Neural cell (in vitro differentiated cells): ENCODE measurements around the gene RNF187.

Experiments
- CTCF ChIP-seq: fragments of 450-650 bp; IDR thresholded peaks from 2 replicates; pipeline ENCODE4 v1.5.1; 2014; ENCODE audit warnings: antibody characterized with exemption, mild to moderate bottlenecking, moderate library complexity; ENCODE audit not compliant: poor library complexity, severe bottlenecking
- EP300 ChIP-seq: fragments of 450-650 bp; conservative IDR thresholded peaks from 2 replicates; pipeline ENCODE4 v1.6.1; 2014; ENCODE audit warnings: antibody characterized with exemption, mild to moderate bottlenecking, moderate library complexity; ENCODE audit not compliant: poor library complexity, severe bottlenecking
- TF ChIP-seq, protein P1 (sequence below): IDR thresholded peaks from 2 replicates; pipeline ENCODE4 v1.6.1; 2012; ENCODE audit warnings: borderline replicate concordance

- TF ChIP-seq, protein P1, sequence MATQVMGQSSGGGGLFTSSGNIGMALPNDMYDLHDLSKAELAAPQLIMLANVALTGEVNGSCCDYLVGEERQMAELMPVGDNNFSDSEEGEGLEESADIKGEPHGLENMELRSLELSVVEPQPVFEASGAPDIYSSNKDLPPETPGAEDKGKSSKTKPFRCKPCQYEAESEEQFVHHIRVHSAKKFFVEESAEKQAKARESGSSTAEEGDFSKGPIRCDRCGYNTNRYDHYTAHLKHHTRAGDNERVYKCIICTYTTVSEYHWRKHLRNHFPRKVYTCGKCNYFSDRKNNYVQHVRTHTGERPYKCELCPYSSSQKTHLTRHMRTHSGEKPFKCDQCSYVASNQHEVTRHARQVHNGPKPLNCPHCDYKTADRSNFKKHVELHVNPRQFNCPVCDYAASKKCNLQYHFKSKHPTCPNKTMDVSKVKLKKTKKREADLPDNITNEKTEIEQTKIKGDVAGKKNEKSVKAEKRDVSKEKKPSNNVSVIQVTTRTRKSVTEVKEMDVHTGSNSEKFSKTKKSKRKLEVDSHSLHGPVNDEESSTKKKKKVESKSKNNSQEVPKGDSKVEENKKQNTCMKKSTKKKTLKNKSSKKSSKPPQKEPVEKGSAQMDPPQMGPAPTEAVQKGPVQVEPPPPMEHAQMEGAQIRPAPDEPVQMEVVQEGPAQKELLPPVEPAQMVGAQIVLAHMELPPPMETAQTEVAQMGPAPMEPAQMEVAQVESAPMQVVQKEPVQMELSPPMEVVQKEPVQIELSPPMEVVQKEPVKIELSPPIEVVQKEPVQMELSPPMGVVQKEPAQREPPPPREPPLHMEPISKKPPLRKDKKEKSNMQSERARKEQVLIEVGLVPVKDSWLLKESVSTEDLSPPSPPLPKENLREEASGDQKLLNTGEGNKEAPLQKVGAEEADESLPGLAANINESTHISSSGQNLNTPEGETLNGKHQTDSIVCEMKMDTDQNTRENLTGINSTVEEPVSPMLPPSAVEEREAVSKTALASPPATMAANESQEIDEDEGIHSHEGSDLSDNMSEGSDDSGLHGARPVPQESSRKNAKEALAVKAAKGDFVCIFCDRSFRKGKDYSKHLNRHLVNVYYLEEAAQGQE, result no peak
- TF ChIP-seq EP300, result no peak
- no peak for TF ChIP-seq CTCF
Observed at GRCh38 chr1:228493141-228494043, 6.2 kb downstream of the RNF187 start.
